ENCODE results near the gene METRNL.
A peak's percentile ranks its signal among the peaks of the same experiment; 100 is the strongest.
"Not testable (repeated sequence)": the region's sequence is repeated elsewhere in the genome, so short reads cannot be mapped to it uniquely, and the experiment has no call there.

METRNL gene

GRCh38 chr17:83108709-83109108 is 29.3 kb downstream of the METRNL start:
- DNase-seq (ENCODE audit: low read depth): no peak

- DNase-seq (ENCODE audit: low read depth): no peak
Observed at GRCh38 chr17:83109386-83109785, 30.0 kb downstream of the METRNL start.

GRCh38 chr17:83109793-83110645 is 30.6 kb downstream of the METRNL start:
- peak; percentile 94 for DNase-seq (ENCODE audit: low read depth)

- no peak for DNase-seq (ENCODE audit: low read depth)
Observed at GRCh38 chr17:83110735-83111134, 31.3 kb downstream of the METRNL start.

- DNase-seq (ENCODE audit: low read depth): no peak
Observed at GRCh38 chr17:83111516-83112282, 32.3 kb downstream of the METRNL start.

GRCh38 chr17:83113381-83113780 is 34.0 kb downstream of the METRNL start:
- DNase-seq (ENCODE audit: low read depth): no peak

GRCh38 chr17:83113792-83114191 is 34.4 kb downstream of the METRNL start:
- DNase-seq (ENCODE audit: low read depth): no peak

- no peak for DNase-seq (ENCODE audit: low read depth)
Observed at GRCh38 chr17:83114706-83115105, 35.3 kb downstream of the METRNL start.

GRCh38 chr17:83115202-83115651 is 35.8 kb downstream of the METRNL start:
- no peak for DNase-seq (ENCODE audit: low read depth)

GRCh38 chr17:83115832-83116231 is 36.4 kb downstream of the METRNL start:
- DNase-seq (ENCODE audit: low read depth): no peak

GRCh38 chr17:83116311-83116771 is 36.9 kb downstream of the METRNL start:
- DNase-seq (ENCODE audit: low read depth): no peak

GRCh38 chr17:83116783-83117555 is 37.6 kb downstream of the METRNL start:
- DNase-seq (ENCODE audit: low read depth): no peak

GRCh38 chr17:83117583-83117982 is 38.2 kb downstream of the METRNL start:
- DNase-seq (ENCODE audit: low read depth): no peak

- DNase-seq (ENCODE audit: low read depth): no peak
Observed at GRCh38 chr17:83118071-83118841, 38.8 kb downstream of the METRNL start.

GRCh38 chr17:83119987-83120864 is 40.8 kb downstream of the METRNL start:
- DNase-seq (ENCODE audit: low read depth): no peak

- DNase-seq (ENCODE audit: low read depth): not testable (repeated sequence)
Observed at GRCh38 chr17:83121473-83121872, 42.1 kb downstream of the METRNL start.

- no peak for DNase-seq (ENCODE audit: low read depth)
Observed at GRCh38 chr17:83121921-83122820, 42.8 kb downstream of the METRNL start.

- DNase-seq (ENCODE audit: low read depth): peak; percentile 54
Observed at GRCh38 chr17:83122834-83123233, 43.4 kb downstream of the METRNL start.

Data from GM04504 (cell line).